Prostate gland (tissue), 2 donors: ENCODE data around the gene CRMP1. TPM values are rescaled to one million over a fixed set of nuclear protein-coding genes. Genes with fewer than 3 reads are reported as not detected.

Experiments
- DNase-seq: peaks from one replicate; pipeline ENCODE4 v3.0.0-alpha.2; 2019; ENCODE audit warnings: low spot score
- H3K27ac ChIP-seq, 2 donors: fragments of 200-600 bp; sonication (generic); 2 replicates each; pipeline ENCODE4 v1.5.1; 2017 to 2019
- H3K27me3 ChIP-seq: fragments of 200-600 bp; sonication (generic); replicated peaks from 2 replicates; pipeline ENCODE4 v1.5.1; 2019; ENCODE audit not compliant: insufficient read depth
- H3K36me3 ChIP-seq, 2 donors: fragments of 200-600 bp; sonication (generic); 1 replicate in 1 of 2; 2 replicates in 1 of 2; pipeline versions ENCODE4 v1.5.1 to v1.8.1; 2017 to 2019
- H3K4me1 ChIP-seq: fragments of 200-600 bp; sonication (generic); replicated peaks from 2 replicates; pipeline ENCODE4 v1.5.1; 2019
- H3K4me3 ChIP-seq, 2 donors: fragments of 200-600 bp; sonication (generic); 2 replicates each; pipeline ENCODE4 v1.5.1; 2017 to 2019
- H3K9me3 ChIP-seq: fragments of 200-600 bp; sonication (generic); 2 replicates; pipeline ENCODE4 v1.5.1; 2017
- CTCF ChIP-seq, 4 experiments: fragments of 200-600 bp in 2 of 4; fragments of 450-650 bp in 2 of 4; sonication (generic) in 2 of 4; IDR thresholded peaks; 1 replicate in 3 of 4; 2 replicates in 1 of 4; pipeline ENCODE4 v1.5.1; 2016 to 2019; ENCODE audit warnings: antibody characterized with exemption in 4 of 4, mild to moderate bottlenecking in 2 of 4, moderate library complexity in 2 of 4
- POLR2A ChIP-seq: fragments of 450-650 bp; IDR thresholded peaks from one replicate; pipeline ENCODE4 v1.6.1; 2016; ENCODE audit warnings: antibody characterized with exemption, mild to moderate bottlenecking
- POLR2AphosphoS5 ChIP-seq: sonication (generic); formaldehyde crosslinking; IDR thresholded peaks from one replicate; pipeline ENCODE4 v1.6.1; 2017; ENCODE audit warnings: antibody characterized with exemption
- WGBS: methylation state at CpG from one replicate; pipeline ENCODE4 v1.1.5; 2018; 5-methylcytosine and 5-hydroxymethylcytosine counted together
- intact Hi-C: fragments of 100-400 bp; cut with DNase I; formaldehyde crosslinking; loops from one replicate; pipeline ENCODE4 v1.14.2; 2022
- total RNA-seq, 2 donors: library from RNA; depleted of rRNA; stranded (reverse); fragments of >200 nt; gene quantifications; one replicate each; pipeline ENCODE4 v1.1.0, GENCODE V29; 2016

CRMP1 gene
- total RNA-seq, 2 donors from 2014 or later, result 1.4 to 6.0 TPM

GRCh38 chr4:5802565-5802964, 90.3 kb downstream of the CRMP1 start:
- Histone ChIP-seq H3K4me1 (no peaks in the 10 kb centered on the region), H3K36me3 (peaks cover 0 to 4% of the 10 kb centered on the region in 2 donors), H3K27me3 (no peaks in the 10 kb centered on the region), H3K9me3 (no peaks in the 10 kb centered on the region), H3K4me3 (no peak overlapping the region), H3K27ac (no peak overlapping the region)
- intact Hi-C loops, result no loop called here
- no peak for TF ChIP-seq CTCF (IDR thresholded peaks at IDR 0.05)
- TF ChIP-seq POLR2AphosphoS5, result no peak
- no peak for TF ChIP-seq POLR2A
- no peak for DNase-seq
- WGBS, result 97% methylated on average over 12 of the region's 12 CpGs

GRCh38 chr4:5801696-5802095, 91.2 kb downstream of the CRMP1 start:
- TF ChIP-seq CTCF (IDR thresholded peaks at IDR 0.05) (no peak), POLR2A (no peak), POLR2AphosphoS5 (no peak)
- DNase-seq, result no peak
- no peaks in the 10 kb centered on the region for H3K4me1 ChIP-seq
- intact Hi-C loops, result no loop called here
- no peaks in the 10 kb centered on the region for H3K27me3 ChIP-seq
- H3K36me3 ChIP-seq, result peaks cover 0 to 8% of the 10 kb centered on the region in 2 donors
- no peaks in the 10 kb centered on the region for H3K9me3 ChIP-seq
- H3K27ac ChIP-seq, result no peak overlapping the region
- H3K4me3 ChIP-seq, result no peak overlapping the region
- WGBS, result 95% methylated on average over 13 of the region's 13 CpGs

GRCh38 chr4:5800496-5800895, 92.4 kb downstream of the CRMP1 start:
- no peak for DNase-seq
- WGBS, result 97% methylated on average over 10 of the region's 10 CpGs
- Histone ChIP-seq H3K36me3 (peaks cover 0 to 9% of the 10 kb centered on the region in 2 donors), H3K4me1 (no peaks in the 10 kb centered on the region), H3K9me3 (no peaks in the 10 kb centered on the region), H3K27me3 (no peaks in the 10 kb centered on the region), H3K27ac (no peak overlapping the region), H3K4me3 (no peak overlapping the region)
- TF ChIP-seq POLR2A (no peak), POLR2AphosphoS5 (no peak), CTCF (IDR thresholded peaks at IDR 0.05) (no peak)
- intact Hi-C loops, result no loop called here

- Histone ChIP-seq H3K27ac (no peak overlapping the region), H3K4me3 (no peak overlapping the region), H3K27me3 (no peaks in the 10 kb centered on the region), H3K9me3 (no peaks in the 10 kb centered on the region), H3K4me1 (no peaks in the 10 kb centered on the region), H3K36me3 (peaks cover 0 to 9% of the 10 kb centered on the region in 2 donors)
- 82% methylated on average over 11 of the region's 11 CpGs for WGBS
- TF ChIP-seq POLR2AphosphoS5 (no peak), CTCF (IDR thresholded peaks at IDR 0.05) (no peak), POLR2A (no peak)
- intact Hi-C loops, result no loop called here
- no peak for DNase-seq
Measured at GRCh38 chr4:5799406-5799805, 93.5 kb downstream of the CRMP1 start.

GRCh38 chr4:5798946-5799345, 93.9 kb downstream of the CRMP1 start:
- H3K36me3 ChIP-seq, result peaks cover 0 to 9% of the 10 kb centered on the region in 2 donors
- H3K27me3 ChIP-seq, result no peaks in the 10 kb centered on the region
- no peaks in the 10 kb centered on the region for H3K9me3 ChIP-seq
- intact Hi-C loops, result no loop called here
- H3K27ac ChIP-seq, result no peak overlapping the region
- no peaks in the 10 kb centered on the region for H3K4me1 ChIP-seq
- DNase-seq, result no peak
- 97% methylated on average over 11 of the region's 11 CpGs for WGBS
- TF ChIP-seq POLR2AphosphoS5 (no peak), POLR2A (no peak), CTCF (IDR thresholded peaks at IDR 0.05) (no peak)
- no peak overlapping the region for H3K4me3 ChIP-seq
